Activated CD4-positive, alpha-beta T cell treated with anti-CD3 and anti-CD28 coated beads, Interleukin-2, amount 10 ng/mL, durations not matched to agents 7 days and 5 days (primary cell): ENCODE results near the gene RELCH. TPM values are rescaled to one million over a fixed set of nuclear protein-coding genes. Genes with fewer than 3 reads are reported as not detected.

Source experiments
- CTCF ChIA-PET: fragments of 350-600 bp; sonication (Branson Sonifier 250); formaldehyde crosslinking; loops from one replicate; lab custom pipeline; 2021; ENCODE audit warnings: antibody characterized with exemption; lab: Charles Lee
- POLR2A ChIA-PET: fragments of 350-600 bp; sonication (Branson Sonifier 250); formaldehyde crosslinking; loops from one replicate; lab custom pipeline; 2021; ENCODE audit warnings: antibody characterized with exemption; lab: Charles Lee
- DNase-seq: peaks from one replicate; pipeline ENCODE4 v3.0.0-alpha.2; 2020
- H3K27ac Mint-ChIP-seq: one replicate; pipeline ENCODE4 v1.8.0; 2021; ENCODE audit warnings: mild to moderate bottlenecking, moderate library complexity, mixed read lengths
- H3K27me3 Mint-ChIP-seq: one replicate; pipeline ENCODE4 v1.8.0; 2021; ENCODE audit warnings: mixed read lengths
- H3K36me3 Mint-ChIP-seq: one replicate; pipeline ENCODE4 v1.8.0; 2021; ENCODE audit warnings: low read depth, mixed read lengths
- H3K4me1 Mint-ChIP-seq: one replicate; pipeline ENCODE4 v1.8.0; 2021; ENCODE audit warnings: mixed read lengths
- H3K4me3 Mint-ChIP-seq: one replicate; pipeline ENCODE4 v1.8.0; 2021; ENCODE audit warnings: mild to moderate bottlenecking, moderate library complexity, mixed read lengths
- H3K9me3 Mint-ChIP-seq: one replicate; pipeline ENCODE4 v1.8.0; 2021; ENCODE audit warnings: mixed read lengths
- total RNA-seq, 2 experiments: library from RNA; stranded (reverse); gene quantifications; one replicate each; pipeline ENCODE4 v1.2.3, GENCODE V29; 2021

The RELCH gene
- total RNA-seq, 2 experiments from 2014 or later: 41.7 to 46.3 TPM

- Mint-ChIP-seq H3K4me1 (peaks cover 15% of the 10 kb centered on the region), H3K27me3 (no peaks in the 10 kb centered on the region), H3K9me3 (no peaks in the 10 kb centered on the region), H3K27ac (no peak overlapping the region), H3K4me3 (no peak overlapping the region), H3K36me3 (peaks cover 56% of the 10 kb centered on the region)
- ChIA-PET CTCF (no interaction called here), POLR2A (no interaction called here)
- no peak for DNase-seq
These were observed 94.6 kb downstream of the RELCH start for GRCh38 chr18:62281684-62282083.

DNA sequence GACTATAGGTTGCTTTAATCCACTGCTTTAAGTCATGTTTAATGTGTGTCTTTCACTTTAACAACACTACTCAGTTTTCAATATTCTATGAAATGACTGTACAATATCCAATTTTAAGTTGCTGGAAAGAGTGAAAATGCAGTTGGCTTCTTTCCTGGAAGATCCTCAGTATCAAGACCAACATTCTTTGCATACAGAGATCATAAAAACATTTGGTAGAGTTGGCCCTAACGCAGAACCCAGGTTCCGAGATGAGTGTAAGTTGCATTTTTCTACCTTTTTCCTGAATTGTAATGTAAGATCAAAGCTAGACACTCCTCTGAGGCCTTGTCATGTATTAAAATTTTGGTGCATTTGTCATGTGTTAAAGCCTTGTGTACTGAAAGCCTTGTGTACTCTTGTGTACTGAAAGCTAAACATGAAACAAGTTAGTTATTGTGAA is 95.2 kb downstream of the RELCH start:
- Mint-ChIP-seq H3K36me3 (peaks cover 52% of the 10 kb centered on the region), H3K27ac (no peak overlapping the region), H3K4me1 (peaks cover 11% of the 10 kb centered on the region), H3K4me3 (no peak overlapping the region), H3K9me3 (no peaks in the 10 kb centered on the region), H3K27me3 (no peaks in the 10 kb centered on the region)
- ChIA-PET POLR2A (no interaction called here), CTCF (no interaction called here)
- no peak for DNase-seq

DNA sequence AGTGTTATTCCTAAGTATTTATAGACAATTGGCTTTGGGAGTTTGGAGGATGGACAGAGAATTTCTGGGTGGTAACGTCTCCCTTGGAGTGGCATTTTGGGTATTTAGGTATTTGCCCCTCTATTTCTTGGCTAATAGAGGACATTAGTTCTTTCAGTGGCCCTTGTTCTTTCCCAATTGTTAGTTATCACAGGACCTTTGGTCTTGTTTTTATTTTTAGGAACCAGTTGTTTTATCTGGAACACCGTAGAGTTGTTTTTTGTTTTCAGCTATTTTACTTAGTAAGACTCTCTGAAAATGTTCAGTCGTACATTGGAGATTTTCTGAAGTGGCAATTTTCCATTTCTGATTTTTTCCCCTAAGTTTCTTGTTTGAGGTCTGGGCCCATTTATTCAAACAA is 97.6 kb downstream of the RELCH start:
- Mint-ChIP-seq H3K36me3 (peaks cover 64% of the 10 kb centered on the region), H3K27me3 (no peaks in the 10 kb centered on the region), H3K4me1 (peaks cover 13% of the 10 kb centered on the region), H3K9me3 (no peaks in the 10 kb centered on the region), H3K4me3 (no peak overlapping the region), H3K27ac (no peak overlapping the region)
- DNase-seq: no peak
- CTCF ChIA-PET: no interaction called here
- POLR2A ChIA-PET: no interaction called here

DNA sequence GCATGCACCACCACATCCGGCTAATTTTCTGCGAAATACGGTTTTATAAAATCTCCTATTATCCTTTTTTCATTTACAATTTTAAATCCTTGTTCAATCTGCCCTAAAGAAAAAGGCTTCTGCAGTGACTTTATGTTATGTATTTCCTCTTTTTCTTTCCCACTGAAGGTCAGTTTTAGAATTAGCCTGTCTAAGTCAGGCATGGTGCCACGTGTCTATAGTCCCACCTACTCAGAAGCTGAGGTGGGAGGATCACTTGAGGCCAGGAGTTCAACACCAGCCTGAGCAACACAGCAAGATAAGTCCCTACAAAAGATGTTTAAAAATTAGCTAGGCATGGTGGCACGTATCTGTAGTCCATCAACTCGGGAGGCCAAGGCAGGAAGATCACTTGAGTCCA is 98.2 kb downstream of the RELCH start:
- ChIA-PET POLR2A (no interaction called here), CTCF (interaction anchor here (0.6 kb wide), 1 partner anchor 169 kb away, joined by 3 read pairs; no protein-coding TSS in a partner anchor)
- Mint-ChIP-seq H3K4me3 (no peak overlapping the region), H3K9me3 (no peaks in the 10 kb centered on the region), H3K4me1 (peaks cover 13% of the 10 kb centered on the region), H3K27me3 (no peaks in the 10 kb centered on the region), H3K36me3 (peaks cover 62% of the 10 kb centered on the region), H3K27ac (no peak overlapping the region)
- DNase-seq: no peak

GRCh38 chr18:62287781-62288664 is 101.0 kb downstream of the RELCH start:
- Mint-ChIP-seq H3K9me3 (no peaks in the 10 kb centered on the region), H3K4me1 (peaks cover 3% of the 10 kb centered on the region), H3K27me3 (no peaks in the 10 kb centered on the region), H3K36me3 (peaks cover 49% of the 10 kb centered on the region), H3K27ac (no peak overlapping the region), H3K4me3 (no peak overlapping the region)
- CTCF ChIA-PET: no interaction called here
- DNase-seq: no peak
- POLR2A ChIA-PET: no interaction called here

GRCh38 chr18:62288665-62289008 is 101.6 kb downstream of the RELCH start:
- Mint-ChIP-seq H3K36me3 (peaks cover 44% of the 10 kb centered on the region), H3K4me3 (no peak overlapping the region), H3K27ac (no peak overlapping the region), H3K9me3 (no peaks in the 10 kb centered on the region), H3K4me1 (peaks cover 3% of the 10 kb centered on the region), H3K27me3 (no peaks in the 10 kb centered on the region)
- DNase-seq: no peak
- POLR2A ChIA-PET: no interaction called here
- CTCF ChIA-PET: no interaction called here

- Mint-ChIP-seq H3K36me3 (peaks cover 41% of the 10 kb centered on the region), H3K9me3 (no peaks in the 10 kb centered on the region), H3K4me1 (peaks cover 3% of the 10 kb centered on the region), H3K4me3 (no peak overlapping the region), H3K27ac (no peak overlapping the region), H3K27me3 (no peaks in the 10 kb centered on the region)
- POLR2A ChIA-PET: no interaction called here
- DNase-seq: no peak
- CTCF ChIA-PET: no interaction called here
These were observed 102.0 kb downstream of the RELCH start for GRCh38 chr18:62289047-62289446.

DNA sequence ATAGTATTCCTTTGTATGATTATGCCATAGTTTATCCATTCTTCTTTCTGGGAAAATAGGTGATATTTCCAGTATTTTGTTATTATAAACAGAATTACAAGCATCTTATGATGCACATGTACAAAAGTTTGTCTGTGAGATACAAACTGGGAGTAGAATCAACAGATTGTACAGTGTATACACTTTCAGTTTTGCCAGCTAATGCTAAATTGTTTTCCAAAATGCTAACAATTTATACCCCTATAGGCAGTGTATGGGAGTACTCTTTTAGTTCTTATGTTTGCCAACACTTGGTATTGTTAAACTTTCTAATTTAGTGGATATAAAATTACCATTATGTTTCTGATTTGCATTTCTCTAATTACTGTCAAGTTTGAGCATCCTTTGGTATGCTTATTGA is 107.0 kb downstream of the RELCH start:
- Mint-ChIP-seq H3K4me1 (no peaks in the 10 kb centered on the region), H3K27ac (no peak overlapping the region), H3K36me3 (peaks cover 28% of the 10 kb centered on the region), H3K4me3 (no peak overlapping the region), H3K27me3 (no peaks in the 10 kb centered on the region), H3K9me3 (no peaks in the 10 kb centered on the region)
- no peak for DNase-seq
- ChIA-PET POLR2A (no interaction called here), CTCF (no interaction called here)

GRCh38 chr18:62300359-62300963 is 113.4 kb downstream of the RELCH start:
- POLR2A ChIA-PET: no interaction called here
- Mint-ChIP-seq H3K36me3 (peaks cover 65% of the 10 kb centered on the region), H3K27me3 (no peaks in the 10 kb centered on the region)

DNA sequence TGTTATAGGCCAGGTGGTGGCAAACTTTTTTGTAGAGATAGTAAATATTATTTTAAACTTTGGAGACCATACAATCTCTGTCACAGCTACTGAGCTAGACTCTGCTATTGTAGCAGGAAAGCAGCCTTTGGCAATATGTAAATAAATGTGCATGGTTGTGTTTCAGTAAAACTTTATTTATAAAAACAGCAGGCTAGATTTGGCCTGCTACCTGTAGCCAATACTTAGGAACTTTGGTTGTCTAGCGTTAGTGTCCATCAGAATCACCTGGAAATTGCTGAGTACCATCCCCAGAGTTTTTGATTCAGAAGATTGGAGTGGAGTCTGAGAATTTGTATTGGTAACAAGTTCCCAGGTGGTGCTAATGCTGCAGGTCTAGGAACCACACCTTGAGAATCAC is 114.3 kb downstream of the RELCH start:
- H3K9me3 Mint-ChIP-seq: no peaks in the 10 kb centered on the region
- DNase-seq: no peak
- ChIA-PET CTCF (interaction anchor here (2.4 kb wide), 1 partner anchor 14 kb away, joined by 5 read pairs; no protein-coding TSS in a partner anchor), POLR2A (no interaction called here)
- H3K36me3 Mint-ChIP-seq: peaks cover 68% of the 10 kb centered on the region
- peaks cover 13% of the 10 kb centered on the region for H3K4me1 Mint-ChIP-seq
- no peak overlapping the region for H3K27ac Mint-ChIP-seq
- H3K4me3 Mint-ChIP-seq: no peak overlapping the region
- no peaks in the 10 kb centered on the region for H3K27me3 Mint-ChIP-seq

More at GRCh38 chr18:62300359-62300963, 113.4 kb downstream of the RELCH start:
- CTCF ChIA-PET: interaction anchor here (2.4 kb wide), 1 partner anchor 15 kb away, joined by 5 read pairs; no protein-coding TSS in a partner anchor
- Mint-ChIP-seq H3K4me1 (peaks cover 13% of the 10 kb centered on the region), H3K27ac (peak overlapping the region; percentile 6), H3K4me3 (no peak overlapping the region), H3K9me3 (no peaks in the 10 kb centered on the region)
- DNase-seq: no peak

GRCh38 chr18:62312851-62313250 is 125.8 kb downstream of the RELCH start:
- Mint-ChIP-seq H3K9me3 (no peaks in the 10 kb centered on the region), H3K4me3 (no peak overlapping the region), H3K4me1 (no peaks in the 10 kb centered on the region), H3K27ac (no peak overlapping the region), H3K27me3 (peaks cover 18% of the 10 kb centered on the region), H3K36me3 (peaks cover 20% of the 10 kb centered on the region)
- ChIA-PET POLR2A (no interaction called here), CTCF (interaction anchor here (0.6 kb wide), 1 partner anchor 554 kb away, joined by 3 read pairs; no protein-coding TSS in a partner anchor)
- DNase-seq: no peak

GRCh38 chr18:62318228-62319180 is 131.4 kb downstream of the RELCH start:
- Mint-ChIP-seq H3K9me3 (no peaks in the 10 kb centered on the region), H3K27ac (no peak overlapping the region), H3K27me3 (peaks cover 49% of the 10 kb centered on the region), H3K4me3 (no peak overlapping the region), H3K4me1 (no peaks in the 10 kb centered on the region), H3K36me3 (no peaks in the 10 kb centered on the region)
- ChIA-PET CTCF (interaction anchor here (0.6 kb wide), 1 partner anchor 140 kb away, joined by 3 read pairs; no protein-coding TSS in a partner anchor), POLR2A (no interaction called here)
- DNase-seq: no peak
